ENCODE data around the gene EPS8L3. TPM values are rescaled to one million over a fixed set of nuclear protein-coding genes. Genes with fewer than 3 reads are reported as not detected.

Gene EPS8L3
- total RNA-seq, 1 donor from 2014 or later: 0.11 TPM

DNA sequence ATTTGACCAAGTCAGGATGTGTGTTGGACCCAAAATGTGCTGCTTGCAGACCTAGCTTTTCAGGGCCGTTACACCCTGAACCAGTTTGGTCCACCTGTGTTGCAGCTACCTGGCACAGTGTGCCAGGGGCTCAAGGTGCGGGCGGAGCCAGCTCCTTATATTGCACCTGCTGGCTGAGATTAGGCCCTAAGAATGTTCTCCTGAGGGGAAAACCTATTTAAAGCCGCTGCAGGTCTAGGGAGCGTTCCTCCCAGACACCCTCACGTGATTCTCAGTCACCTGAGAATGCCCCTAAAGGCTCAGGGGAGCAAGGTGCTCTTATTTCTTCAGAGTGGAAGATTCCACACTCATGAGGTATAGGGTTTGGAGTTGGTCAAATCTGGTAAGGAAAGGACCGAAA, 34.9 kb downstream of the EPS8L3 start:
- Histone ChIP-seq H3K36me3 (no peaks in the 10 kb centered on the region), H3K27ac (replicated peaks) (no peak overlapping the region), H3K4me1 (no peaks in the 10 kb centered on the region), H3K9me3 (replicated peaks) (peaks cover 2% of the 10 kb centered on the region), H3K4me3 (no peak overlapping the region), H3K27me3 (ENCODE audit: low read depth) (no peaks in the 10 kb centered on the region)
- TF ChIP-seq, protein P1, sequence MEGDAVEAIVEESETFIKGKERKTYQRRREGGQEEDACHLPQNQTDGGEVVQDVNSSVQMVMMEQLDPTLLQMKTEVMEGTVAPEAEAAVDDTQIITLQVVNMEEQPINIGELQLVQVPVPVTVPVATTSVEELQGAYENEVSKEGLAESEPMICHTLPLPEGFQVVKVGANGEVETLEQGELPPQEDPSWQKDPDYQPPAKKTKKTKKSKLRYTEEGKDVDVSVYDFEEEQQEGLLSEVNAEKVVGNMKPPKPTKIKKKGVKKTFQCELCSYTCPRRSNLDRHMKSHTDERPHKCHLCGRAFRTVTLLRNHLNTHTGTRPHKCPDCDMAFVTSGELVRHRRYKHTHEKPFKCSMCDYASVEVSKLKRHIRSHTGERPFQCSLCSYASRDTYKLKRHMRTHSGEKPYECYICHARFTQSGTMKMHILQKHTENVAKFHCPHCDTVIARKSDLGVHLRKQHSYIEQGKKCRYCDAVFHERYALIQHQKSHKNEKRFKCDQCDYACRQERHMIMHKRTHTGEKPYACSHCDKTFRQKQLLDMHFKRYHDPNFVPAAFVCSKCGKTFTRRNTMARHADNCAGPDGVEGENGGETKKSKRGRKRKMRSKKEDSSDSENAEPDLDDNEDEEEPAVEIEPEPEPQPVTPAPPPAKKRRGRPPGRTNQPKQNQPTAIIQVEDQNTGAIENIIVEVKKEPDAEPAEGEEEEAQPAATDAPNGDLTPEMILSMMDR (IDR thresholded peaks at IDR 0.05; ENCODE audit: borderline replicate concordance): no peak
- intact Hi-C loops (cut with micrococcal nuclease): no loop called here
- no peak for DNase-seq

DNA sequence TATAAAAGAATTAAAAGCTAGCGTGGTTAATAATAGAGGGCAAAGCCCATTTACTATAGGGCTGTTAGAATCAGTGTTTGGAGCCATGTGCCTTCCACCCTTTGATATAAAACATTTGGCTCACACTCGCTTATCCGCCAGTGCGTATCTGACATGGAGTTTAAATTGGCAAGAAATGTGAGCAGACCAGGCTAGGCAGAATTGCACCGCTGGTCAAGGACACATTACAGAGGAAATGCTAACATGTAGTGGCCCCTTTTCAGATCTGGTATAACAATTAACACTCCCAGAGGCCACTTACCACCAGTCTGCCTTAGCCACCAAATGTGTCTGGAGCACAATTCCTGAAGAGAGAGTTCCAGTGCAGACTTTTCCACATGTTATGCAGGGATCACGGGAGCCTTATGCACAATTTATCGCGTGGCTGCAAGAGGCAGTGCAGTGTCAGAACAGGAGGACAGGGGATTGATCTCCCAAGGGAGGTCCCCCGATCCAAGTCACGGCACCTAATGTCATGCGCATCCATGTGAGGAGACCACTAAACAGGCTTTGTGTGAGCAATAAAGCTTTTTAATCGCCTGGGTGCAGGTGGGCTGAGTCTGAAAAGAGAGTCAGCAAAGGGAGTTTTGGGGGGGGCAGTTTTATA, 36.9 kb downstream of the EPS8L3 start:
- no peak for DNase-seq
- no peaks in the 10 kb centered on the region for H3K9me3 ChIP-seq (replicated peaks)
- H3K36me3 ChIP-seq: no peaks in the 10 kb centered on the region
- H3K4me1 ChIP-seq: no peaks in the 10 kb centered on the region
- intact Hi-C loops (cut with micrococcal nuclease): no loop called here
- no peak overlapping the region for H3K4me3 ChIP-seq
- no peak overlapping the region for H3K27ac ChIP-seq (replicated peaks)
- no peaks in the 10 kb centered on the region for H3K27me3 ChIP-seq (ENCODE audit: low read depth)
- TF ChIP-seq, protein P1 (IDR thresholded peaks at IDR 0.05; ENCODE audit: borderline replicate concordance): no peak

DNA sequence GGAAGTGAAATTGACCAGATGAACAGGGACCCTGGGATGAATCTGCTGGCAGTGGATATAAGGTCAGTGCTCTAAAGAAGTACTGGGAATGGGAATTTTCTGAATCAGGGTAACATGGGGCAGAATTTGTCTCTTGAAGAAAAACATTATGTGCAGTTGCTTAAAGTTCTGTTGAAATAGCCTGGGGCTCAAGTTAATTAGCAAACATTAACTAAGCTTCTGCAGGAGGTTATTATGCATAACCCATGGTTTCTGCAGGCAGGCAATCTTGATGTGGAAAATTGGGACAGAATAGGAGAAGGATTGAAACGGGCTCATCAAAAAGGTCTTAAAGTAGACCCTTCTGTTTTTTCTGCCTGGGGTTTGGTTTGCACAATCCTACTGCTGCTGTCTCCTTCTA, 37.7 kb downstream of the EPS8L3 start:
- intact Hi-C loops (cut with micrococcal nuclease): no loop called here
- Histone ChIP-seq H3K27ac (replicated peaks) (no peak overlapping the region), H3K9me3 (replicated peaks) (no peaks in the 10 kb centered on the region), H3K27me3 (ENCODE audit: low read depth) (no peaks in the 10 kb centered on the region), H3K4me3 (no peak overlapping the region), H3K36me3 (no peaks in the 10 kb centered on the region), H3K4me1 (no peaks in the 10 kb centered on the region)
- no peak for DNase-seq
- TF ChIP-seq, protein P1 (IDR thresholded peaks at IDR 0.05; ENCODE audit: borderline replicate concordance): no peak

DNA sequence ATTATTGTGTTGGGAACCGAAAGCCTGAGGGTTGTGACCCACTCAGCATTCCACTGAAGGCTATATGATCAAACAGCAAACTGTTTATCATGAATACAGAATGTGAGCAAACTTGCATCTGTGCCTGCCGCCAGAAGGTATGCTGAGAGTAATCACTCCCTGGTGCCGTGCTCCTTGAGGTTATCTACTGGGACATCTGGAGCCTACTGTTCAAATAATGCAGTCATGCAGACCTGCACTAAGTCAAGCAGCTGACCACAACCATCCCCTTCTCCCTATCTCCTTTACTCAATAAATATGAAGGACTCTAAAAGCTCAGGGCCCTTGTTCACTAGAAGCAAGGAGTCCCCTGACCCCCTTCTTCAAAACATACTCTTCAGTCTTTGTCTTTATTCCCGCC, 38.2 kb downstream of the EPS8L3 start:
- Histone ChIP-seq H3K36me3 (no peaks in the 10 kb centered on the region), H3K4me3 (no peak overlapping the region), H3K27me3 (ENCODE audit: low read depth) (no peaks in the 10 kb centered on the region), H3K27ac (replicated peaks) (no peak overlapping the region), H3K4me1 (no peaks in the 10 kb centered on the region), H3K9me3 (replicated peaks) (no peaks in the 10 kb centered on the region)
- intact Hi-C loops (cut with micrococcal nuclease): no loop called here
- TF ChIP-seq, protein P1 (IDR thresholded peaks at IDR 0.05; ENCODE audit: borderline replicate concordance): no peak
- DNase-seq: no peak

- intact Hi-C loops (cut with micrococcal nuclease): no loop called here
- no peaks in the 10 kb centered on the region for H3K36me3 ChIP-seq
- H3K27ac ChIP-seq (replicated peaks): no peak overlapping the region
- H3K4me1 ChIP-seq: no peaks in the 10 kb centered on the region
- no peaks in the 10 kb centered on the region for H3K27me3 ChIP-seq (ENCODE audit: low read depth)
- H3K9me3 ChIP-seq (replicated peaks): no peaks in the 10 kb centered on the region
- no peak for DNase-seq
- H3K4me3 ChIP-seq: no peak overlapping the region
- TF ChIP-seq, protein P1 (IDR thresholded peaks at IDR 0.05; ENCODE audit: borderline replicate concordance): no peak
Measured at GRCh38 chr1:109724933-109725332, 38.8 kb downstream of the EPS8L3 start.
